Endothelial cell of umbilical vein (primary cell): Measurements from ENCODE around the gene TRAPPC8. TPM values are rescaled to one million over a fixed set of nuclear protein-coding genes. Genes with fewer than 3 reads are reported as not detected.
"Not testable (repeated sequence)": the region's sequence is repeated elsewhere in the genome, so short reads cannot be mapped to it uniquely, and the experiment has no call there.

Source experiments
- BruUV-seq: library from RNA; stranded (reverse); fragments of 400-500 nt; replicated peaks from 2 replicates; lab custom pipeline; 2021; lab: Mats Ljungman, UMichigan
- CTCF ChIA-PET: fragments of 300-600, 350-600 bp; sonication (Branson Sonifier 250); formaldehyde crosslinking; loops from one replicate; lab custom pipeline; 2021; ENCODE audit warnings: antibody characterized with exemption, inconsistent platforms; lab: Charles Lee
- POLR2A ChIA-PET: fragments of 300-600, 350-600 bp; sonication (Branson Sonifier 250); formaldehyde crosslinking; loops from one replicate; lab custom pipeline; 2021; ENCODE audit warnings: antibody characterized with exemption, inconsistent platforms; lab: Charles Lee
- DNase-seq: peaks from one replicate; pipeline ENCODE4 v3.0.0-alpha.2; 2011; ENCODE audit warnings: low read depth, low spot score
- FAIRE-seq: peaks from 2 replicates; lab custom pipeline; 2011; peaks lifted over from hg19 to GRCh38; lab: Jason Lieb, UNC
- H2AFZ ChIP-seq: 2 replicates; pipeline ENCODE4 v1.6.0; 2012; ENCODE audit warnings: low read depth, low read length, control low read depth, inconsistent platforms
- H3K27ac ChIP-seq: 2 replicates; pipeline ENCODE4 v1.5.1; 2011; ENCODE audit warnings: low read depth, mild to moderate bottlenecking, control low read depth, low read length, moderate library complexity; ENCODE audit not compliant: insufficient read depth
- H3K27me3 ChIP-seq, 2 experiments: 2 replicates each; pipeline versions ENCODE4 v1.6.0 to v1.6.1; 2011; ENCODE audit warnings: low read length in 2 of 2, mixed read lengths in 1 of 2; ENCODE audit not compliant: control insufficient read depth in 2 of 2, insufficient read depth in 2 of 2
- H3K36me3 ChIP-seq, 2 experiments: 2 replicates in 1 of 2; 3 replicates in 1 of 2; pipeline ENCODE4 v1.5.1; 2011; ENCODE audit warnings: low read length in 2 of 2, mild to moderate bottlenecking in 1 of 2, moderate library complexity in 1 of 2; ENCODE audit not compliant: control insufficient read depth in 2 of 2, insufficient read depth in 2 of 2; ENCODE audit errors: extremely low read depth in 1 of 2
- H3K4me1 ChIP-seq: 3 replicates; pipeline ENCODE4 v1.5.1; 2011; ENCODE audit warnings: mild to moderate bottlenecking, low read length; ENCODE audit not compliant: control insufficient read depth, insufficient read depth; ENCODE audit errors: extremely low read depth
- H3K4me2 ChIP-seq: 2 replicates; pipeline ENCODE4 v1.6.1; 2011; ENCODE audit warnings: low read length, control low read depth, mixed read lengths; ENCODE audit not compliant: insufficient read depth
- H3K4me3 ChIP-seq, 3 experiments: fragments of 200-600 bp in 1 of 3; sonication (generic), shearing (Covaris generic) in 1 of 3; replicated peaks in 1 of 3; 2 replicates each; pipeline ENCODE4 v1.5.1; 2011 to 2016; ENCODE audit warnings: control low read depth in 3 of 3, low read length in 3 of 3, mild to moderate bottlenecking in 2 of 3, inconsistent platforms in 1 of 3, low read depth in 1 of 3, moderate library complexity in 1 of 3; ENCODE audit not compliant: insufficient read depth in 1 of 3
- H3K79me2 ChIP-seq: 2 replicates; pipeline ENCODE4 v1.6.0; 2012; ENCODE audit warnings: low read length, inconsistent platforms; ENCODE audit not compliant: control insufficient read depth, insufficient read depth
- H3K9ac ChIP-seq: replicated peaks from 2 replicates; pipeline ENCODE3; 2011; ENCODE audit warnings: low read length, control low read depth; ENCODE audit not compliant: insufficient read depth; ENCODE audit errors: extremely low read depth
- H3K9me1 ChIP-seq: replicated peaks from 3 replicates; pipeline ENCODE4 v1.6.0; 2011; ENCODE audit warnings: mild to moderate bottlenecking, low read length; ENCODE audit not compliant: control insufficient read depth, insufficient read depth; ENCODE audit errors: extremely low read depth
- H3K9me3 ChIP-seq: replicated peaks from 2 replicates; pipeline ENCODE4 v1.5.1; 2012; ENCODE audit warnings: low read length, inconsistent platforms; ENCODE audit not compliant: control insufficient read depth, insufficient read depth
- H4K20me1 ChIP-seq: replicated peaks from 2 replicates; pipeline ENCODE3; 2011; ENCODE audit warnings: mild to moderate bottlenecking, low read length; ENCODE audit not compliant: control insufficient read depth, insufficient read depth; ENCODE audit errors: extremely low read depth
- FOS ChIP-seq: IDR thresholded peaks from 2 replicates; pipeline ENCODE4 v1.6.1; 2011; ENCODE audit warnings: mild to moderate bottlenecking, low read length, moderate library complexity, borderline replicate concordance; ENCODE audit not compliant: insufficient read depth
- MAX ChIP-seq: IDR thresholded peaks from 2 replicates; pipeline ENCODE4 v1.6.1; 2011; ENCODE audit not compliant: insufficient read depth, insufficient read length
- POLR2A ChIP-seq: IDR thresholded peaks from 2 replicates; pipeline ENCODE4 v1.6.1; 2012; ENCODE audit warnings: low read depth, mild to moderate bottlenecking, control low read depth, low read length
- dilution Hi-C: fragments of 300-500 bp; cut with MboI; formaldehyde crosslinking; loops from one replicate; pipeline ENCODE4 v1.15.0; 2019; ENCODE audit warnings: low sequenced_read_pairs; ENCODE audit not compliant: extremely low pct_ligation_motif_present
- intact Hi-C: fragments of 100-400 bp; cut with micrococcal nuclease; formaldehyde crosslinking; loops from one replicate; pipeline ENCODE4 v1.10.0; 2022
- polyA plus RNA-seq, 4 experiments: library from polyadenylated mRNA; depleted of rRNA in 3 of 4; stranded (reverse) in 3 of 4; unstranded in 1 of 4; fragments of >200 nt; gene quantifications; 2 replicates each; pipeline versions ENCODE4 v1.2.1 to v1.2.3, GENCODE V29; 2011 to 2012; ENCODE audit warnings: missing spikeins in 1 of 4
- total RNA-seq: library from RNA; stranded (reverse); gene quantifications from 2 replicates; pipeline ENCODE4 v1.2.3, GENCODE V29; 2021

TRAPPC8 gene
- total and polyA plus RNA-seq, 2 donors (not counting 3 experiments of a cell fraction or from before 2014, with no cell fraction given), result 25.0 to 30.1 TPM

DNA sequence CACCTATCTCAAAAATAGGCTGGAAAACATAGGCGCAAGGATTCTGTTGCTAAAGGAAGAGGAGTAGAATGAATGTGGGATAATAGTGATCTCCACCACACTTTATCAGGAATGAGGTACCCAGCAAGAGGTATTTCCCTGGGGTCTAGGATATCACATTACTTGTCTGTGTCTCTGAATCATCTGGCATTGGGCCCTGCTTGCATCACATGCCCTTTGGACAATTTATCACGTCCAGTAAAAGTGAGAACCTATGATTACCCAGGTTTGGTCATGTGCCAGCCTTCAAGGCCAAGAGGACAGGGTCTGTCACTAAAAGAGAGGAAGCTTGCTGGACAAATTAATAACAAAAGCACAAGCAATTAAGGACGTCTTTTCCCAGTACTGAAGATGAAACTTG, 11.4 kb upstream of the TRAPPC8 start:
- CTCF ChIA-PET, result interaction anchor here (2.4 kb wide), 1 partner anchor 212 kb away, joined by 10 read pairs; no protein-coding TSS in a partner anchor
- POLR2A ChIA-PET, result no interaction called here

GRCh38 chr18:31953699-31954098, 10.8 kb upstream of the TRAPPC8 start:
- BruUV-seq, FAIRE-seq, H3K9ac ChIP-seq, H3K4me3 ChIP-seq, H3K9me1 ChIP-seq, H3K4me1 ChIP-seq, H3K79me2 ChIP-seq, CTCF ChIA-PET, H3K4me2 ChIP-seq, POLR2A ChIA-PET, H3K27me3 ChIP-seq, H3K36me3 ChIP-seq, dilution Hi-C loops, H2AFZ ChIP-seq, DNase-seq, H3K27ac ChIP-seq, H3K9me3 ChIP-seq, H4K20me1 ChIP-seq, intact Hi-C loops: not testable (repeated sequence)

More for the DNA sequence above, 11.4 kb upstream of the TRAPPC8 start:
- intact Hi-C loops (no loop called here), dilution Hi-C loops (no loop called here)
- H3K36me3 ChIP-seq, result no peaks in the 10 kb centered on the region
- H3K4me3 ChIP-seq, result no peak overlapping the region
- no peak overlapping the region for H3K9ac ChIP-seq
- no peaks in the 10 kb centered on the region for H3K9me3 ChIP-seq
- no peaks in the 10 kb centered on the region for H4K20me1 ChIP-seq
- TF ChIP-seq FOS, result no peak
- TF ChIP-seq MAX, result no peak
- no peak for TF ChIP-seq POLR2A
- no peak overlapping the region for H2AFZ ChIP-seq
- no peaks in the 10 kb centered on the region for H3K79me2 ChIP-seq
- H3K9me1 ChIP-seq, result no peaks in the 10 kb centered on the region
- no peak overlapping the region for H3K4me2 ChIP-seq
- no peaks in the 10 kb centered on the region for H3K27me3 ChIP-seq
- DNase-seq, result no peak
- FAIRE-seq, result no peak
- no TSS peak for BruUV-seq
- H3K27ac ChIP-seq, result no peak overlapping the region
- no peaks in the 10 kb centered on the region for H3K4me1 ChIP-seq
